Activated T-cell treated with anti-CD3 and anti-CD28 coated beads, Interleukin-2, amount 50 U/mL, for 24 hours (primary cell): ENCODE measurements around the gene CC2D2A.

ENCODE experiments used
- DNase-seq: peaks from one replicate; pipeline ENCODE4 v3.0.0-alpha.2; 2020
- H3K27ac Mint-ChIP-seq: 2 replicates; pipeline ENCODE4 v1.8.0; 2020; ENCODE audit warnings: mild to moderate bottlenecking, mixed read lengths
- H3K27me3 Mint-ChIP-seq: 2 replicates; pipeline ENCODE4 v1.8.0; 2020; ENCODE audit warnings: mixed read lengths
- H3K36me3 Mint-ChIP-seq: 2 replicates; pipeline ENCODE4 v1.8.0; 2020; ENCODE audit warnings: low read depth, mixed read lengths
- H3K4me1 Mint-ChIP-seq: 2 replicates; pipeline ENCODE4 v1.8.0; 2020; ENCODE audit warnings: low read depth, mixed read lengths
- H3K4me3 Mint-ChIP-seq: 2 replicates; pipeline ENCODE4 v1.8.0; 2020; ENCODE audit warnings: mild to moderate bottlenecking, moderate library complexity, mixed read lengths
- H3K9me3 Mint-ChIP-seq: 2 replicates; pipeline ENCODE4 v1.8.0; 2020; ENCODE audit warnings: mixed read lengths

Gene CC2D2A

GRCh38 chr4:15547392-15547791 is 77.7 kb downstream of the CC2D2A start:
- no peaks in the 10 kb centered on the region for H3K27me3 Mint-ChIP-seq

DNA sequence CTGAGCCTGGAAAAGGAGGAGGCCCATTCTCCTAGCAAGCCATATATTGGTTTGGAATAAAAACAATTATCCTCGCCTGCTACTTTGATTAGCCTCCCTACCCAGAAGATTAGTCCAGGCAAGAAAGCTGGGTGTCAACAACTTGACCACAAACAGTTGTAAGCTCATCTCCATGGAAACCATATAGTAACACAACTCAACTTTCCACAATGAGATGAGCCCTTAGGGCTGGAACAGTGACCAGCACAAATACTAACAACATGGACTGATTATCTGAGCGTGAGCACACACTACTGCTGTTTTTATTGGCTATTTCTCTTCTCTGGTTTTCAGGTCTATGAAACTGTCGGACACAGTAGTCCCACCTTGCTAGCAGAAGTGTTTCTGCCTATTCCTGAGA is 80.8 kb downstream of the CC2D2A start:
- H3K36me3 Mint-ChIP-seq: no peaks in the 10 kb centered on the region
- peaks cover 9% of the 10 kb centered on the region for H3K4me1 Mint-ChIP-seq
- no peak for DNase-seq
- H3K27ac Mint-ChIP-seq: no peak overlapping the region
- H3K27me3 Mint-ChIP-seq: no peaks in the 10 kb centered on the region
- no peaks in the 10 kb centered on the region for H3K9me3 Mint-ChIP-seq
- no peak overlapping the region for H3K4me3 Mint-ChIP-seq

More at GRCh38 chr4:15547392-15547791, 77.7 kb downstream of the CC2D2A start:
- H3K36me3 Mint-ChIP-seq: no peaks in the 10 kb centered on the region
- peak overlapping the region; percentile 15 for H3K27ac Mint-ChIP-seq
- no peaks in the 10 kb centered on the region for H3K9me3 Mint-ChIP-seq
- no peak for DNase-seq
- H3K4me3 Mint-ChIP-seq: no peak overlapping the region
- peaks cover 9% of the 10 kb centered on the region for H3K4me1 Mint-ChIP-seq

- H3K27ac Mint-ChIP-seq: no peak overlapping the region
- H3K36me3 Mint-ChIP-seq: no peaks in the 10 kb centered on the region
- no peaks in the 10 kb centered on the region for H3K9me3 Mint-ChIP-seq
- no peak for DNase-seq
- no peaks in the 10 kb centered on the region for H3K27me3 Mint-ChIP-seq
- peaks cover 9% of the 10 kb centered on the region for H3K4me1 Mint-ChIP-seq
- no peak overlapping the region for H3K4me3 Mint-ChIP-seq
These were observed 82.2 kb downstream of the CC2D2A start for GRCh38 chr4:15551740-15552446.

GRCh38 chr4:15552557-15553362 is 83.1 kb downstream of the CC2D2A start:
- no peaks in the 10 kb centered on the region for H3K27me3 Mint-ChIP-seq
- no peak overlapping the region for H3K4me3 Mint-ChIP-seq
- H3K9me3 Mint-ChIP-seq: no peaks in the 10 kb centered on the region
- H3K27ac Mint-ChIP-seq: no peak overlapping the region
- DNase-seq: no peak
- H3K4me1 Mint-ChIP-seq: peaks cover 3% of the 10 kb centered on the region
- no peaks in the 10 kb centered on the region for H3K36me3 Mint-ChIP-seq

DNA sequence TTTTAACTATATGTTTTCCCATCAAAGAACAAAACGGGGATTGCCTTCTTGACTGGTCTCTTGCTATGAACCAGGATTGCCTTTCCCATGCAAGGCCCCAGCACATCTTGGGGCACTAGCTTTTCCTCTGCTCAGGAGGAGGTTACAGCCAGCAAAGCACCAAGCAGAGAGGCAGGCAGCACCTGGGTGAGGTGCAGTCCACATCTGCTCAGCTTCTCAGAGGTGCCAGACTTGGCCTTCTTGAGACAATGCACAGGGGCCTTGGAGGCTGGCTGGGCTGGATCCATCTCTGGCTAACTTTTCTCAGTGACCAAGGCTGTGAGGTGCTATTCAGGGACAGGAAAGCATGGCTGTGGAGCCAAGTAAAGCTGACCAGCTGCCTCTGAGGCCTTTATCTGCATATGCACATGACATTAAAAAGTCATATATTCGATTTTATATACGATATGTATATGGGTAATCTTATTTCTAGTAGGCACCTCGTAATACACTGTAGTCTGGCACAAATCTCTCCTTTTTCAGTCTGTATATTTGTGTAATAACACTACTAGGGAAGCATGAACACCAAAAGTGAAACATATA is 86.9 kb downstream of the CC2D2A start:
- Mint-ChIP-seq H3K4me1 (no peaks in the 10 kb centered on the region), H3K36me3 (no peaks in the 10 kb centered on the region), H3K9me3 (no peaks in the 10 kb centered on the region), H3K27me3 (no peaks in the 10 kb centered on the region), H3K4me3 (no peak overlapping the region), H3K27ac (no peak overlapping the region)
- DNase-seq: no peak

DNA sequence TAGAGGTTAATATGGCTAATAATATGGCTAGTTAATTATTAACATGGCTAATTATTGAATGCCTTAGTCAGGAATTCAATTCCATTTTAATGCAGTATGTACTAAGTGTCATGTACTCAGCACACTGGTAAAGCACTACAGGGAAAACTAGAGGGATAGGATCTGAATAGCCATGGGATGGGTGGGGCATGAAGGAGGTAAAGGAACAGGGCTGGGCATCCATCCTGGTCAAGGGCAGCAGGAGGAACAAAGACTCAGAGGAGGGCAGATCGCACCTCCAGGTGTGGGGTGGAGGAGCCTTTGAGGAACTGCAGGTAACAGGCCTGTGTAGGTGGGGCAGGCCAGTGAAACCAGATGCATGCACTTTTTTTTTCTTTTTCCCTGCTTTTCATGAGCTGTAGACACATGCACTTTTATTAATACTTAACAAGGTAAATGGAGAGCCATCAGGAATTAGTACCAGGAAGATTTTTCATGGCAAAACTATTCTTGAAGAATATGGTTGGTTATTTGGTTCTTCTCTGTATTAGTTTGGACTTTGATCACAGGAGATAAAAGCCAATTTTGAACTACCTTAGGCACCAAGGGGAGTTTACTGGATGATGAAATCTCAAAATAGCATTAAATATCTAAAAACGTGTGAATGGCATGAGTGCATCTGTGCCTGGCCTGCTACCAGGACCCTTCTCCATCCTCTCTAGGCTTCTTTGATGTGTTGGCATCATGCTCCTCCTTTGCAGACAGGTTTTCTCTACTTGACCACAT is 88.3 kb downstream of the CC2D2A start:
- H3K27ac Mint-ChIP-seq: no peak overlapping the region
- H3K36me3 Mint-ChIP-seq: no peaks in the 10 kb centered on the region
- no peak overlapping the region for H3K4me3 Mint-ChIP-seq
- H3K9me3 Mint-ChIP-seq: no peaks in the 10 kb centered on the region
- H3K27me3 Mint-ChIP-seq: no peaks in the 10 kb centered on the region
- peaks cover 1% of the 10 kb centered on the region for H3K4me1 Mint-ChIP-seq
- no peak for DNase-seq

- Mint-ChIP-seq H3K9me3 (no peaks in the 10 kb centered on the region), H3K36me3 (no peaks in the 10 kb centered on the region), H3K27me3 (no peaks in the 10 kb centered on the region), H3K4me1 (peaks cover 1% of the 10 kb centered on the region), H3K27ac (no peak overlapping the region), H3K4me3 (no peak overlapping the region)
- no peak for DNase-seq
These were observed 88.9 kb downstream of the CC2D2A start for GRCh38 chr4:15558561-15558960.

- peaks cover 1% of the 10 kb centered on the region for H3K4me1 Mint-ChIP-seq
- DNase-seq: no peak
- H3K27me3 Mint-ChIP-seq: no peaks in the 10 kb centered on the region
- peaks cover 8% of the 10 kb centered on the region for H3K36me3 Mint-ChIP-seq
- H3K27ac Mint-ChIP-seq: no peak overlapping the region
- H3K9me3 Mint-ChIP-seq: no peaks in the 10 kb centered on the region
- H3K4me3 Mint-ChIP-seq: no peak overlapping the region
These were observed 92.4 kb downstream of the CC2D2A start for GRCh38 chr4:15562114-15562513.

GRCh38 chr4:15562623-15563022 is 92.9 kb downstream of the CC2D2A start:
- H3K27me3 Mint-ChIP-seq: no peaks in the 10 kb centered on the region

DNA sequence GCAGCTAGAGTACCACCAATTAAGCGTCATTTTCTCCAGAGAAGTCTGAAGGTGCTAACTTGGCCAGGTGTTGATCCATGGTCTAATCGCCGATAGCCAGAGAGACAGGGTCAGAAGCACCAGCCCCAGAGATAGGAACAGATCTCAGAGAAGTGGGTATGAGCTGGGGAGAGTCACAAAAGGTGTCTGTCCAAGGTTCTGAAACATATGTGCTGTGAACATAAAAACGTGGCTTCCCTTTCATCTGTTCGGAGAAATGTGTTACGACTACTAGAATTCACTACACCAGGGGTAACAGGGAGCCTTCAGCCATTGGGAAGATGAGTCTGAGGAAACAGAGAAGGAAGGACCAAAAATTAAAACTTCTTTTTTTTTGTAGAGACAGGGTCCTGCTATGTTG is 94.2 kb downstream of the CC2D2A start:
- Mint-ChIP-seq H3K4me1 (peaks cover 1% of the 10 kb centered on the region), H3K27ac (no peak overlapping the region), H3K9me3 (no peaks in the 10 kb centered on the region), H3K4me3 (no peak overlapping the region), H3K36me3 (peaks cover 18% of the 10 kb centered on the region), H3K27me3 (no peaks in the 10 kb centered on the region)
- DNase-seq: no peak

More at GRCh38 chr4:15562623-15563022, 92.9 kb downstream of the CC2D2A start:
- no peak overlapping the region for H3K4me3 Mint-ChIP-seq
- H3K9me3 Mint-ChIP-seq: no peaks in the 10 kb centered on the region
- no peak overlapping the region for H3K27ac Mint-ChIP-seq
- H3K4me1 Mint-ChIP-seq: peaks cover 1% of the 10 kb centered on the region
- no peak for DNase-seq
- peaks cover 13% of the 10 kb centered on the region for H3K36me3 Mint-ChIP-seq

GRCh38 chr4:15568821-15569220 is 99.1 kb downstream of the CC2D2A start:
- DNase-seq: no peak
- no peak overlapping the region for H3K27ac Mint-ChIP-seq
- H3K4me1 Mint-ChIP-seq: no peaks in the 10 kb centered on the region
- peaks cover 27% of the 10 kb centered on the region for H3K36me3 Mint-ChIP-seq
- H3K27me3 Mint-ChIP-seq: no peaks in the 10 kb centered on the region
- H3K9me3 Mint-ChIP-seq: no peaks in the 10 kb centered on the region
- no peak overlapping the region for H3K4me3 Mint-ChIP-seq

DNA sequence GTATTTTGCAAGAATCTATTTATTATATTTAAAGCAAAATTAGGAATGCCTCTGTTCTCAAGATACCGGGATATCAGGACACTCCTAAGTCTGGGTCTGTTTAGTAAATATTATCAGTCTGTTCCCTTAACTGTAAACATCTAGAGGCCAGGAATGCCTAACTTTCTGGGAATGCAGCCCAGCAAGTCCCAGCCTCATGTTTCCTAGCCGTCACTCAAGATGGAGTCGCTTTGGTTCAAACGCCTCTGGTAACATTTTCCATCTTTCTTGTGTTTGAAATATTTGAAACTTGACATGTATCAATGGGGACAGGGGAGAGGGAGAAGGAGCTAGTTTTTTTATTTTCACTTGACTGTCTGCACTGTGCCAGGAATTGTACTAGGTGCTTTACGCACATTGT is 100.1 kb downstream of the CC2D2A start:
- Mint-ChIP-seq H3K27me3 (no peaks in the 10 kb centered on the region), H3K36me3 (peaks cover 25% of the 10 kb centered on the region), H3K27ac (no peak overlapping the region), H3K4me1 (no peaks in the 10 kb centered on the region), H3K9me3 (no peaks in the 10 kb centered on the region), H3K4me3 (no peak overlapping the region)
- DNase-seq: no peak

DNA sequence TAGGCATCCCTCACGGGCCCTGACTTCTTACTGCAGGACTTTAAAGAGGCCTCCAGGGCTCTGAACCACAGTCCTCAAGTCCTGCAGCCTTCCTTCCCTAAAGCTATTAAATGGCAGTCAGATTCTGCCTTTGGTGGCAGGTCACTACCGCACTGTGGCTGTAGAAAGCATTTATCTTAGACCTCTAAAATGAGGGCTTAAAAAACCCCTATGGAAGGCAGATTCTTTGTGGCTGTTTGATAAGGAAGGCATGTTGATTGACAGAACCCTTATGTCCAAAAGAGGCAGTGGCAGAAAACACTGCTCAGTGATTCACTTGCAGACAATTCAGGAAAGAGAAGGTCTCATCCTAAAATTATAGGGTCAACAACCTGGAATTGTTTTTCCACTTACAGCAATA is 106.3 kb downstream of the CC2D2A start:
- Mint-ChIP-seq H3K9me3 (no peaks in the 10 kb centered on the region), H3K36me3 (no peaks in the 10 kb centered on the region), H3K27me3 (no peaks in the 10 kb centered on the region), H3K4me1 (peaks cover 3% of the 10 kb centered on the region), H3K4me3 (no peak overlapping the region), H3K27ac (no peak overlapping the region)
- no peak for DNase-seq

GRCh38 chr4:15577508-15577907 is 107.8 kb downstream of the CC2D2A start:
- H3K9me3 Mint-ChIP-seq: no peaks in the 10 kb centered on the region
- H3K36me3 Mint-ChIP-seq: no peaks in the 10 kb centered on the region
- H3K4me3 Mint-ChIP-seq: no peak overlapping the region
- peaks cover 3% of the 10 kb centered on the region for H3K4me1 Mint-ChIP-seq
- H3K27ac Mint-ChIP-seq: no peak overlapping the region
- H3K27me3 Mint-ChIP-seq: no peaks in the 10 kb centered on the region
- no peak for DNase-seq
